Choroid plexus epithelial cell (primary cell): ENCODE data around the gene STX1A.
"Not testable (repeated sequence)": the region's sequence is repeated elsewhere in the genome, so short reads cannot be mapped to it uniquely, and the experiment has no call there.

ENCODE experiments used
- DNase-seq: peaks from one replicate; pipeline ENCODE4 v3.0.0-alpha.2; 2010; ENCODE audit warnings: low read depth
- H3K4me3 ChIP-seq: 2 replicates; pipeline ENCODE4 v1.5.1; 2011; ENCODE audit warnings: low read depth, mild to moderate bottlenecking, control low read depth, low read length, moderate library complexity
- CTCF ChIP-seq: conservative IDR thresholded peaks from 2 replicates; pipeline ENCODE4 v1.5.1; 2011; ENCODE audit warnings: low read depth, mild to moderate bottlenecking, control low read depth, inconsistent platforms, low read length, moderate library complexity

STX1A gene

GRCh38 chr7:73671322-73671661 is 48.2 kb downstream of the STX1A start:
- TF ChIP-seq CTCF = no peak
- no peak overlapping the region for H3K4me3 ChIP-seq
- DNase-seq = no peak

- DNase-seq = no peak
- no peak overlapping the region for H3K4me3 ChIP-seq
- no peak for TF ChIP-seq CTCF
Measured at GRCh38 chr7:73669858-73670385, 49.5 kb downstream of the STX1A start.

GRCh38 chr7:73669288-73669701 is 50.2 kb downstream of the STX1A start:
- no peak for DNase-seq
- no peak for TF ChIP-seq CTCF
- no peak overlapping the region for H3K4me3 ChIP-seq

GRCh38 chr7:73668886-73669230 is 50.6 kb downstream of the STX1A start:
- DNase-seq = no peak
- H3K4me3 ChIP-seq = peak overlapping the region; percentile 63
- TF ChIP-seq CTCF = no peak

- peak overlapping the region; percentile 63 for H3K4me3 ChIP-seq
- peak; percentile 18 for DNase-seq
Measured at GRCh38 chr7:73668103-73668885, 51.2 kb downstream of the STX1A start.

GRCh38 chr7:73667344-73668102 is 51.9 kb downstream of the STX1A start, which contains the start of gene VPS37D:
Gene VPS37D (plus strand): TSS chr7:73667831. CDS start chr7:73667959, 128 bp downstream.
- peak within 1 kb of the TSS; percentile 63 for H3K4me3 ChIP-seq
- peak; percentile 59 for TF ChIP-seq CTCF
- peak; percentile 91 for DNase-seq

More at GRCh38 chr7:73668103-73668885, 51.2 kb downstream of the STX1A start:
- no peak for TF ChIP-seq CTCF

GRCh38 chr7:73663033-73663432 is 56.4 kb downstream of the STX1A start:
- H3K4me3 ChIP-seq = no peak overlapping the region
- DNase-seq = no peak
- no peak for TF ChIP-seq CTCF

GRCh38 chr7:73660594-73660993 is 58.9 kb downstream of the STX1A start:
- not testable (repeated sequence) for H3K4me3 ChIP-seq, DNase-seq
